Fibroblast of peridontal ligament (primary cell): ENCODE results near the gene PNMT.
"Not testable (repeated sequence)": the region's sequence is repeated elsewhere in the genome, so short reads cannot be mapped to it uniquely, and the experiment has no call there.

Experiments used
- DNase-seq: peaks from one replicate; pipeline ENCODE4 v3.0.0-alpha.2; 2010; ENCODE audit errors: extremely low read depth

PNMT gene

DNA sequence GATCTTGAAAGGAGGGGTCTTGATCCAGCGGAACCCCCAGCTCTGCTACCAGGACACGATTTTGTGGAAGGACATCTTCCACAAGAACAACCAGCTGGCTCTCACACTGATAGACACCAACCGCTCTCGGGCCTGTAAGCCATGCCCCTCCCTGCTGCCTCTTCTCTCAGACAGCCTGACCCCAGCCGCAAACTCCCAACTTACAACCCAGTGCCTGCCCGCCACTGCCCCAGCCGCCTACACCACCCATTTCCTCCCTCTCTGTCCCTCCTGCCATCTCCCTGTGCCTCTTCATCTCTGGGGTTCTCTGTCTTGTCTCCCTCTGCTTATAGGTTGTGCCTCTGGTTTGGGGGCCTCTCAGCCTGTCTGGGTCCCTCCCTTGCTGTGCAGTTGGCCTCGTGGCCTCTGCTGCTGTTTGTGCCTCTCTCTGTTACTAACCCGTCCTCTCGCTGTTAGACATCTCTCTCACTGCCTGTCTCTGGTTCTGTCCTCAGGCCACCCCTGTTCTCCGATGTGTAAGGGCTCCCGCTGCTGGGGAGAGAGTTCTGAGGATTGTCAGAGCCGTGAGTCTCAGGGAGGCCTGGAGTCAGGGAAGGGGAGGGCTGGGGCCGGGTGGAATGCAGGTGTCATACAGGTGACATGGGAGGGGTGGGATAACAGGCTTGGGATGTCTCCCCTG is 41.2 kb downstream of the PNMT start:
- DNase-seq = no peak

DNA sequence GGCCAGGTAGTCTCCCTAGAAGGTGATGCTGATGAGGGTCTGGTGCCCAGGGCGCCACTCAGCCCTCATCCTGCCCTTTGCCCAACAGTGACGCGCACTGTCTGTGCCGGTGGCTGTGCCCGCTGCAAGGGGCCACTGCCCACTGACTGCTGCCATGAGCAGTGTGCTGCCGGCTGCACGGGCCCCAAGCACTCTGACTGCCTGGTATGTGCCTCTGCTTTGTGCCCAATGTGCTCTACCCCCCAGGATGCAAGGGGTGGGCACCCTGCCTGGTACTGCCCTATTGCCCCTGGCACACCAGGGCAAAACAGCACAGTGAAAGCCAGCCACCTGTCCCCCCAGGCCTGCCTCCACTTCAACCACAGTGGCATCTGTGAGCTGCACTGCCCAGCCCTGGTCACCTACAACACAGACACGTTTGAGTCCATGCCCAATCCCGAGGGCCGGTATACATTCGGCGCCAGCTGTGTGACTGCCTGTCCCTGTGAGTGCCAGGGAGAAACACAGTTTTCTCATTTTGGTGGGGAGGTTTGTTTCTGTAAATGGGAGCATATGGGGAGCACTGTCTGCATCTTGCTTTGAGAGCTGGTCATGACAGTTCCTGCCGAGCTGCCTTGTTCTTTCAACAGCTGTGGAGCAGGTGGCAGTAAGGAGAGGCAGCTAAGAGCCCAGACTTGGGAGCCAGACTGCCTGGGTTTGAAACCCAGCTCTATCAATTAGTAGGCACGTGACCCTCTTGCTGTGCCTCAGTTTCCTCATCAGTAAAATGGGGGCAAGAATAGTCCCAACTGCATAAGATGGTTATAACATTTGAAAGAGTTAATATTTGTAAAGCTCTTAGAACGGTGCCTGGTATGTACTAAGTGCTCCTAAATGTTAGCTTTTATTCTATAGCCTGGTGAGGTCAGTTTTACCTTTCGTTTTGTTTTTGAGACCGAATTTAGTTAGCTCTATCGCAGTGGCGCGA is 42.0 kb downstream of the PNMT start:
- no peak for DNase-seq

DNA sequence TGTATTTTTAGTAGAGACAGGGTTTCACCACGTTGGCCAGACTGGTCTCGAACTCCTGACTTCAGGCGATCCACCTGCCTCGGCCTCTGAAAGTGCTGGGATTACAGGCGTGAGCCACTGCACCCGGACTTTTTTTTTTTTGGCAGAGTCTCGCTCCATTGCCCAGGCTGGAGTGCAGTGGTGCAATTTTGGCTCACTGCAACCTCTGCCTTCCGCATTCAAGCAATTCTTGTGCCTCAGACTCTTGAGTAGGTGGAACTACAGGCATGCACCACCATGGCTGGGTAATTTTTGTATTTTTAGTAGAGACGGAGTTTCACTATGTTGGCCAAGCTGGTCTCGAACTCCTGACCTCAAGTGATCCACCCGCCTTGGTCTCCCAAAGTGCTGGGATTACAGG is 42.8 kb downstream of the PNMT start:
- not testable (repeated sequence) for DNase-seq

DNA sequence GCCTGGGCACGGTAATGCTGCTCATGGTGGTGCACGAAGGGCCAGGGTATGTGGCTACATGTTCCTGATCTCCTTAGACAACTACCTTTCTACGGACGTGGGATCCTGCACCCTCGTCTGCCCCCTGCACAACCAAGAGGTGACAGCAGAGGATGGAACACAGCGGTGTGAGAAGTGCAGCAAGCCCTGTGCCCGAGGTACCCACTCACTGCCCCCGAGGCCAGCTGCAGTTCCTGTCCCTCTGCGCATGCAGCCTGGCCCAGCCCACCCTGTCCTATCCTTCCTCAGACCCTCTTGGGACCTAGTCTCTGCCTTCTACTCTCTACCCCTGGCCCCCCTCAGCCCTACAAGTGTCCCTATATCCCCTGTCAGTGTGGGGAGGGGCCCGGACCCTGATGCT is 43.6 kb downstream of the PNMT start:
- DNase-seq = no peak

DNA sequence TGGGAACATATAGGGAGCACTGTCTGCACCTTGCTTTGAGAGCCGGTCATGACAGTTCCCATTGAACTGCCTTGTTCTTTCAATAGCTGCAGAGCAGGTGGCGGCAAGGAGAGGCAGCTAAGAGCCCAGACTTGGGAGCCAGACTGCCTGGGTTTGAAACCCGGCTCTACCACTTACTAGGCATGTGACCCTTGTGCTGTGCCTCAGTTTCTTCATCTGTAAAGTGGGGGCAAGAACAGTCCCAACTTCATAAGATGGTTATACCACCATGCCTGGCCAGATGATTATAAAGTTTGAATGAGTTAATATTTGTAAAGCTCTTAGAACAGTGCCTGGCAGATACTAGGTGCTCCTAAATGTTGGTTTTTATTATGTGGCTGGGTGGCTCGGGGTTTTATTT is 46.0 kb downstream of the PNMT start:
- DNase-seq = no peak

DNA sequence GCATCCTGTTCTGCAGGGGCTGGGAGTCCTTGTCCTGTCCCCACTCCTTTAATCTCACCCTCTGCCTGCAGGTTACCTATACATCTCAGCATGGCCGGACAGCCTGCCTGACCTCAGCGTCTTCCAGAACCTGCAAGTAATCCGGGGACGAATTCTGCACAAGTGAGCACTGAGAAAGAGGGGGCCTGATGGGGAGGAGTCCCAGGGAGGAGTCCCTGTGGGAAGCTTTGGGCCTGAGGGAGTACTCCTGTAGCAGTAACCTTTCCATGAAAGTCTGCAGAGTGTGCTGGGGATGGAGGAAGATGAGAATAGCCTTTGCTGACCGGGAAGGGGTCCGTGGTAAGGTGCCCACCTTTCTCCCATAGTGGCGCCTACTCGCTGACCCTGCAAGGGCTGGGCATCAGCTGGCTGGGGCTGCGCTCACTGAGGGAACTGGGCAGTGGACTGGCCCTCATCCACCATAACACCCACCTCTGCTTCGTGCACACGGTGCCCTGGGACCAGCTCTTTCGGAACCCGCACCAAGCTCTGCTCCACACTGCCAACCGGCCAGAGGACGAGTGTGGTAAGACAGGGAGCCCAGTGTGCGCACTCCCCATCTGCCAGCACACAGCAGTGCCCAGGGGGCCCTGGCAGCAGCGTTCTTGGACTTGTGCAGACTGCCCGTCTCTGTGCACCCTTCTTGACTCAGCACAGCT is 47.3 kb downstream of the PNMT start:
- DNase-seq = no peak

DNA sequence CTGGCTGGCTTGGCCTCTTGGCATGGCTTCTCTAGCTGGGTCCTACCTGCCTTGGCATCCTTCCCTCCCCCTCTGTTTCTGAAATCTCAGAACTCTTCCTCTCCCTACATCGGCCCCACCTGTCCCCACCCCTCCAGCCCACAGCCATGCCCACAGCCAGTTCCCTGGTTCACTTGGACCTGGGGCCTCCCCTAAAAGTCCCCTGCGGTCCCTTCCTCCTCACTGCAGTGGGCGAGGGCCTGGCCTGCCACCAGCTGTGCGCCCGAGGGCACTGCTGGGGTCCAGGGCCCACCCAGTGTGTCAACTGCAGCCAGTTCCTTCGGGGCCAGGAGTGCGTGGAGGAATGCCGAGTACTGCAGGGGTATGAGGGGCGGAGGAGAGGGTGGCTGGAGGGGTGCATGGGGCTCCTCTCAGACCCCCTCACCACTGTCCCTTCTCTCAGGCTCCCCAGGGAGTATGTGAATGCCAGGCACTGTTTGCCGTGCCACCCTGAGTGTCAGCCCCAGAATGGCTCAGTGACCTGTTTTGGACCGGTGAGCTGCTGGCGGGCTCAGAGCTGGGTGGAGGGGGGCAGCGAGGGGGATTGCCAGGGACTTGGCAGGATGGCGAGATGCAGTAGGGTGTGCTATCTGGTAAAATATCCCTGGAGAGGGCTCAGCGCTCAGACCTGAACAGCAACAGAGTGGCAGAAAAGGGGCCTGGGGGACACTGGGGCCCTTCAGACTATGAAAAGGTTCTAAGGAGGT is 48.0 kb downstream of the PNMT start:
- no peak for DNase-seq

DNA sequence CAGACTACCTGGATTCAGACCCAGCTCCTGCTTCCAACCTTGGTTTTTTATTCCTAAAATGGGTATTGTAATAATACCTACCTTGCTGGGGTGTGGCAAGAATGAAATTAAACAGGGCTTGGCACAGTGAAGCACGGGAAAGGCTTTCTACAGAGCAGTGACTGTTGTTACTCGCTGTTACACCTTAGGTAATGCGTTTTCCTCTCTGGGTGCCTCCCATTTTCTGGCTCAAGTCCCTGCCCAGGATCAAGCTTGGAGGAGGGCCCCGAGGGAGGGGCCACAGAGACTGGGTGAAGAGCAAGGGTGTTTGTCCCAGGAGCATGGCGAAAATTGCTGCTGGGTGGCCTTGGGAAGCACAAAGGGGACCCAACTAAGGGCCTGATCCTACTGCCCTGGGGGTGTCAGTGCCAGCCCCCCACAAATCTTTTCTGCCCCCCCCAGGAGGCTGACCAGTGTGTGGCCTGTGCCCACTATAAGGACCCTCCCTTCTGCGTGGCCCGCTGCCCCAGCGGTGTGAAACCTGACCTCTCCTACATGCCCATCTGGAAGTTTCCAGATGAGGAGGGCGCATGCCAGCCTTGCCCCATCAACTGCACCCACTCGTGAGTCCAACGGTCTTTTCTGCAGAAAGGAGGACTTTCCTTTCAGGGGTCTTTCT is 48.8 kb downstream of the PNMT start:
- DNase-seq = no peak

DNA sequence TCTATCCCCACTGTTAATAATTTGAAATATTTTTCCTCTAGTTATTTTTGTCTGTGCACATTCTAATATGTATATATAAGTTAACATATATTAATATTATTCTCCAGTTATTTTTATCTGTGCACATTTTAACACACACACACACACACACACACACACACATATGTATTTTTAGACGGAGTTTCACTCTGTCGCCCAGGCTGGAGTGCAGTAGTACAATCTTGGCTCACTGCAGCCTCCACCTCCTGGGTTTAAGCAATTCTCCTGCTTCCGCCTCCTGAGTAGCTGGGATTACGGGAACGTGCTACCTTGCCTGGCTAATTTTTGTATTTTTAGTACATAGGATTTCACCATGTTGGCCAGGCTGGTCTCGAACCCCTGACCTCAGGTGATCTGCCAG is 49.4 kb downstream of the PNMT start:
- DNase-seq = no peak

DNA sequence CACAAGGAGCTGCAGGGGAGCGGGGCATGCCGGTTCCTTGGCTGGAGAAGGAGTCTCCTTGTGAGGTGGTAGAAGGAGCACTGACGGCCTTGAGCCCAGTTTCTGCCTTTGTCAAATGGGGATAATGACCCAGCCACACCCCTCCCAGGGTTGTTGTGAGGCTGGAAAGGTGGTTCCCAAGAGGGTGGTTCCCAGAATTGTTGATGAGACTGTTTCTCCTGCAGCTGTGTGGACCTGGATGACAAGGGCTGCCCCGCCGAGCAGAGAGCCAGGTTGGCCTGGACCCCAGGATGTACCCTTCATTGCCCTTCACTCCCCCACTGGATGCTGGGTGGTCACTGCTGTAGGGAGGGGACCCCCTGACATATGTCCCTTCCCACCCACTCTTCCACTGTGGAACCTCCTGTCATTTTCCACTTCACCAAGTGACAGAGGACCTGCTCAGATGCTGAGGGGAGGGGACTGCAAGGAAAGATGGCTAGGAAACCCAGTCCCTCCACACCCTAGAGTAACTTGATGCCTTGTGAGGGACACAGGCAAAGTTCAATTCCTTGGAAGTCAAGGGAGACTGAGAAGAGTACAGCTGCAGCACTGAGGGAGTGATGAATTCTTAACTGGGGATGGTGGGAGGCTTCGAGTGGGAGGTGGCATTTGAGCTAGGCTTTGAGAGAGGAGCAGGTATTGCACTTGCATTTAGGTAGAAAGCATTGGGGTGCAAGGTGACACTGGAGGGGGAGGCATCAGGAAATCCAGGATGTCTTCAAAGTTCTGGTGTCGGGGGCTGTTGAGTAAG is 51.5 kb downstream of the PNMT start:
- DNase-seq = no peak
